Cardiac septum (tissue), 1 donor: ENCODE measurements around the gene FBH1. TPM values are rescaled to one million over a fixed set of nuclear protein-coding genes. Genes with fewer than 3 reads are reported as not detected.
"Not testable (repeated sequence)": the region's sequence is repeated elsewhere in the genome, so short reads cannot be mapped to it uniquely, and the experiment has no call there.

Experiments
- DNase-seq: peaks from one replicate; pipeline ENCODE4 v3.0.0-alpha.2; 2020; ENCODE audit warnings: low spot score
- intact Hi-C: fragments of 100-400 bp; cut with DNase I; formaldehyde crosslinking; loops from one replicate; pipeline ENCODE4 v1.14.0; 2022
- long read RNA-seq: library from polyadenylated mRNA; unstranded; transcript quantifications from one replicate; pipeline ENCODE4 v2.0.0, GENCODE V29; 2021
- total RNA-seq: library from RNA; stranded (reverse); fragmentation: NEBNext Ultra II Directional; extraction: Animal tissue kit (Norgen Biotek cat#: 25700); gene quantifications from one replicate; pipeline ENCODE4 v1.2.1, GENCODE V29; 2021
- donor health status: DM: no; HTN: no; CAD: no.

Gene FBH1
- total RNA-seq, result 73.8 TPM
- long read RNA-seq, transcript FBH1-201 (21 exons, 3,560 nt), result major isoform, 71 of 162 reads
- long read RNA-seq, partial matches to known transcripts, result 53 of 162 reads
- long read RNA-seq, other reads (novel, unspliced or antisense), result 37 of 162 reads

DNA sequence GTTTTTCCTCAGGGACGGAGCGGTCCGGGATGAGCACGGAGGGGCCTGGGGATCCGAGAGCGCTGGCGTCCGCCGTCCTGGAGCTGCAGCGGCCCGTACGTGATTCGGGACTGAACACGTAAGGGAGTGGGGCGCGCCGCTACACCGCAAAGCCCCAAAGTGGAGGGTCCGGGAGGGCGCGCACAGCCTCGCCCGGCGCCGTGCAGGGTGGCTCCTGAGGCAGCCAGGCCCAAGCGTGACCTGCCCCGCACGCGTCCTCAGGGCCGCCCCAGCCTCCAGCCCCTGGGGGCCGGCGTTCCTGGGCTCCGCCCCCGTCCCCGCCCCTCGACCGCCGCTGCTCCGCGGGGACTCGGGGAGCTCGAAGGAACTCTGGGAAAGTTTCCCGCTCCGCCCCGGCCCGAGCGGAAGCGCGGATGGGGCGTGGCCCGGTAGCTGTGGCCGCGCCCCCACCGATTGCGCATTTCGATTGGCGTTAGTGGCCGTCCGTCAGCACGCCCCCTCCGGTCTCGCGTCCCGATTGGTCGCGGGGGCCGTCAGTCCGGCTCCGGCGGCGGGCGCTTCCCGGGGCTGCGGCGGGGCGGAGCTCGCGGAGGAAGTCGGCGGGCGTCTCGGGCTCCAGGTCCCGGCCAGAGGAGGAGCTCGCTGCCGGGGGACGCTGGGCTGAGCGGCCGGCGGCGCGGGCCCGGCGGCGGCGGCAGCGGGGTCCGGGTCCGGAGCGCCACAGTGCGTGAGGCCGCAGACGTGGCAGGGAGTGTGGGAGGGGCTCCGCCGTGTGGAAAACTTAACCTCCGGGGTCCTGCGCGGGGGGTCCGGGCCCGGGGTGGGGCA is at the start of gene FBH1, which contains the start of gene ANKRD16:
Gene FBH1 (plus strand): TSS at position 620 of the 828 bp plus-strand sequence. CDS start 103 bp downstream, at position 723.
Gene ANKRD16 (minus strand): TSS at position 270 of the 828 bp plus-strand sequence. CDS start 539 bp downstream, outside the sequence.
- peak; percentile 99 for DNase-seq
- intact Hi-C loops, result loop anchor here (1.0 to 5.0 kb wide), 2 partner anchors 77 to 512 kb away; partner anchors contain the start of gene GDI2

GRCh38 chr10:5840314-5841307 is 49.4 kb upstream of the FBH1 start:
- DNase-seq, result no peak
- intact Hi-C loops, result no loop called here

GRCh38 chr10:5841965-5842364 is 48.1 kb upstream of the FBH1 start:
- DNase-seq, result no peak
- intact Hi-C loops, result no loop called here

DNA sequence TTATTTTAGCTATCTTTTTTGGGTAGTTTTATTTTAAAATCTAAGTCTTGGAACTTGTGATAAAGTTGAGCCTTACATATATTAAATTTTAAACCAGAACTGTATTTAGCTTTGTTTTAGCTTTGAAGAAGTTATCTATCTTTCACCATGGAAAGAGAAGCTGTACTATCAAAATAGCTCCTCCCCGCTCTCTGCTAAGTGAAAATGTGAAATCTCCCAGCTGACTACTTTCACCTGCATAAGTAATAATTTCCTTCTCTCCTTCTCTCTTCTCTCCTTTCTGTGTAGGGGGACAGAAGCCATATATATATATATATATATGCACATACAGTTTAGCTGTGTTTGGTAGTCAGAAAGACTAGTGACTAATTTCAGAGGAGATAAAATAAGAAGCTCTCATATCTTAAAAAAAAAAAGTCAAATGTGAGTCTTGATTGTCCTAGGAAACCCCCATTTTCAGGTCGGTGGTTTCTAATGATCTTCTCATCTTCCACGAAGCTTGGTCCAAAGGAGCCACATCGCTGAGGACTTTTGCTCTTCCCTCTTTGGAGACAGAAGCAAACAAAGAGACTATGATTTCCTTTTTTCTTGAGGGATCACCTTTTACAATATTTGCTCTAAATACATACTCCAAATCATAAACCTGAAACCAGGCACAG is 46.2 kb upstream of the FBH1 start:
- intact Hi-C loops, result no loop called here

GRCh38 chr10:5844345-5845055 is 45.5 kb upstream of the FBH1 start:
- DNase-seq, result no peak
- intact Hi-C loops, result no loop called here

More for the DNA sequence above, 46.2 kb upstream of the FBH1 start:
- no peak for DNase-seq

DNA sequence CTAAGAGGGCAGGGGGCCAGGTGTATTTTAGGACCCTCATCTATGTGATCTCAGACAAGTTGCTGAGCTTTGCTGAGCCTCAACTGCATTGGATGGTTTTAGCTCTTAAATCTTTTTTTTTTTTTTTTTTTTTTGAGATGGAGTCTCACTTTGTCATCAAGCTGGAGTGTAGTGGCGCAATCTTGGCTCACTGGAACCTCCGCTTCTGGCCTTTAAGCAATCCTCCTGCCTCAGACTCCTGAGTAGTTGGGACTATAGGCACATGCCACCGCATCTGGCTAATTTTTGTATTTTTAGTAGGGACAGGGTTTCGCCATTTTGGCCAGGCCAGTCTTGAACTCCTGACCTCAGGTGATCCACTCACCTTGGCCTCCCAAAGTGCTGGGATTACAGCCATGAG is 43.4 kb upstream of the FBH1 start:
- intact Hi-C loops, DNase-seq: not testable (repeated sequence)

DNA sequence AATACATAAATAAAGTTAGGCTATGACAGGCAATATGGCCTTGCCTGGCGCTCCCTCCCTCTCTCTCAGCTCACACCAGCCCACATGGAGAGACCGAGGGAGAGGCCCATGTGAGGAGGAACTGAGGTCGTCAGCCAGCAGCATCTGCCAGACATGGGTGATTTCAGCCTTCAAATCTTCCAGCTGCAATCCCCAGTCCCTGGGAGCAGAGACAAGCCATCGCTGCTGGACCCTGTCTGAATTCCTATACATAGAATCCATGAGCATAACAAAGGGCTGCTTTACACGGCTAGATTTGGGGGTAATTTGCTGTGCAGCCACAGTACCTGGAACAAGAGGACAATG is 35.9 kb upstream of the FBH1 start:
- intact Hi-C loops, result no loop called here
- no peak for DNase-seq

GRCh38 chr10:5855979-5856700 is 33.9 kb upstream of the FBH1 start:
- no peak for DNase-seq
- intact Hi-C loops, result no loop called here

DNA sequence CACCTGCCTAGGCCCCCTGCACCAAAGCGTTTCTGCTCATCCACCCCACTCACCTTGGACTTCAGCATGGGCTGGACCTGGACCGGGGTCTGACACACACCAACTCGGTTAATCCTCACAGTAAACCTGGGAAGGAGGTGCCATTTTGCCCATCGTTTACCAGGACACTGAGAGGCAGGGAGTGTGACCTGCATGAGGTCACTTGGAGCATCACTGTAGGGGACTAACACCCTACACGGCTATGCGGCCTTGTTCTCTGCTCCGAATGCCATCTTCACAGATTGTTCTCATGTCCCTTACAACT is 33.4 kb upstream of the FBH1 start:
- no peak for DNase-seq
- intact Hi-C loops, result no loop called here

DNA sequence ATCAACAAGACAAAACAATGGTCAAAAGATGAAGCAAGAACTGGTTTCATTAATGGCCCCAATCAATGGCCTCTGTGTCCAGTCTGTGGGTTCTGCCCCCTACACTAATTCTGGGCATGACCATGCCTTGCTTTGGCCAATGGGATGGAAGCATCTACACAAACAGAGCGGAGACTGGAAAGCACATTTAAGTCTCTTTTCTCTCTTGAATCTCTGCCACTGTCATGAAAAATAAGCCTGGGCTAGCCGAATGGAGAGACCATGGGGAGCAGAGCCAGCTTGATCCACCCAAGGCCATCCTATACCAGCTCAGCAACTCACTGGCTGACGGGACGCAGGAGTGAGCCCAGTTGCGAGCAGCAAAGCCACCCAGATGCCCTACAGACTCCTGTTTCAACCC is 31.2 kb upstream of the FBH1 start:
- DNase-seq, result no peak
- intact Hi-C loops, result no loop called here

- DNase-seq, result no peak
- intact Hi-C loops, result no loop called here
These were observed 30.0 kb upstream of the FBH1 start for GRCh38 chr10:5860066-5860465.

DNA sequence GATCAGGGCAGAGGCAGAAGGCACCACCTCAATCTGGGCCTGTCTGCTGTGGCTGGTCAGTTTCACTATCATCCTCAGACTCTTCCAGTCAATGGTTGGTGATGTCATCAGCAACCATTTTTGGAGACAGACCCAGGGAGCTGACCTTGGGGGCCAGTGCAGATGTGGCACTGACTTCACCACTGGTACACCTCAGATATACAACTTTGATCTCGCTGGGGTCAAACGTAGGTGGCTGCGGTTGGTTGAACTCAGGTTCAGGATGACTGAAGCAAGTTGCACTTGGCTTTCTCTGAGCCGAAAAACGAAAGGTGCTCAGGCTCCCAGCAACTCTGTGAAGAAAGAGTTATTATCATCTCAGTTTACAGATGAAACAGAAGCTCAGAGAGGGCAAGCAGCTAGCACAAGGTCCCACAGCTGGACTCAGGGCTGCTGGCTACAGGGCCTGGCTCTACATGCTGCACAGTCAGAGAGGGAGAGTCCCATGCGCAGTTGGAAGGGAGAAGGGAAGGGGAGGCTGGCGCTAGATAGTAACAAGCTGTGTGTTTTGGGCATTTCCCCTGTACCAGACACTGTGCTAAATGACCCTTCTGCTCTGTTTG is 27.6 kb upstream of the FBH1 start:
- intact Hi-C loops, result no loop called here
- DNase-seq, result no peak

DNA sequence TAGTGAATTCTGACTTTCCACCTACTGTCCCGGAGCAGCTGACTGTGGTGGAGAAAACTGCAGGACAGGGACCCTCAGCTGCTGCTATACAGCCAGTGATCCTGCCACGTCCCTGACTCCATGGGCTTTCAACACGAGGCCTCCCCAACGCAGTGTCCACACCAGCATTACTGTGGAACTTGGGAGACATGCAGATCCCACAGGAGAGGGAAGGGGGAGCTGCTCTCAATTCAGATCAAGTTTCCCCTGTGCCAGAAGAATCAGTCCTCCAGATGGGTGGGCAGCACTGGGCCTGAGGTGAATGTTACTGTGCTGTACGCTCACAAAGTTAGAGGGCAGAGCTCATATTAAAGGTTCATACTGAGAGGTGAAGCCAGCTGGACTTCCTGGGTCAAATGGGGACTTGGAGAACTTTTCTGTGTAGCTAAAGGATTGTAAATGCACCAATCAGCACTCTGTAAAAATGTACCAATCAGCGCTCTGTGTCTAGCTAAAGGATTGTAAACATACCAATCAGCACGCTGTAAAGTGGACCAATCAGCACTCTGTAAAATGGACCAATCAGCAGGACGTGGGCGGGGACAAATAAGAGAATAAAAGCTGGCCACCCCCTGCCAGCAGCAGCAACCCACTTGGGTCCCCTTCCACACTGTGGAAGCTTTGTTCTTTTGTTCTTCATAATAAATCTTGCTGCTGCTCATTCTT is 26.9 kb upstream of the FBH1 start:
- intact Hi-C loops, DNase-seq: not testable (repeated sequence)

- intact Hi-C loops, DNase-seq: not testable (repeated sequence)
These were observed 23.5 kb upstream of the FBH1 start for GRCh38 chr10:5866451-5867081.

DNA sequence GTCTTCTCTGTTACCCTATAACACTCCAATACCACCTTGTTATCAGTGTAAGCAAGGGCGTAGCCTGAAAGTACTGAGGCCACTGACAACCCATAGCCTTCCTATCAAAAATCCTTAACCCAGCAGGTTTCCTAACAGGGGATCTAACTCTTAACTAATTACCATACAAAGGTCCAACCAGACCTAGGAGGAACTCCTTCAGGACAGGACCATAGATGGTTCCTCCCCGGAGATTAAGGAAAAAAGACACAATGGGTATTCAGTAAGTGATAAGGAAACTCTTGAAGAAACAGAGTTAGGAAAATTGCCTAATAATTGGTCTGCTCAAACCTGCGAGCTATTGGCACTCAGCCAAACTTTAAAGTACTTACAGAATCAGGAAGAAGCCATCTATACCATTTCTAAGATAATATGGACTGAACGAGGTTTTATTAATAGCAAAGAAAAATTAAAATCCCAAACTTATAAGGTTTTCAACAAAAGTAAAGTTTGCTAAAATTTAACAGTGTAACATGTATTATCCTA is 22.9 kb upstream of the FBH1 start:
- intact Hi-C loops, DNase-seq: not testable (repeated sequence)

DNA sequence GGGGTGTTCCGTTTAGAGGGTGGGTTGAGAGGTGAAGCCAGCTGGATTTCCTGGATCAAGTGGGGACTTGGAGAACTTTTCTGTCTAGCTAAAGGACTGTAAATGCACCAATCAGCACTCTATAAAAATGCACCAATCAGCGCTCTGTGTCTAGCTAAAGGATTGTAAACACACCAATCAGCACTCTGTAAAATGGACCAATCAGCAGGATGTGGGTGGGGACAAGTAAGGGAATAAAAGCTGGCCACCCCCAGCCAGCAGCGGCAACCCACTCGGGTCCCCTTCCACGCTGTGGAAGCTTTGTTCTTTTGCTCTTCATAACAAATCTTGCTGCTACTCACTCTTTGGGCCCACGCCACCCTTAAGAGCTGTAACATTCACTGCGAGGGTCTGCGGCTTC is 21.7 kb upstream of the FBH1 start:
- intact Hi-C loops, DNase-seq: not testable (repeated sequence)

- no peak for DNase-seq
- intact Hi-C loops, result no loop called here
These were observed 20.9 kb upstream of the FBH1 start for GRCh38 chr10:5869156-5869555.
